HCT116 (cell line): Measurements from ENCODE around the gene KRT33A. TPM values are rescaled to one million over a fixed set of nuclear protein-coding genes. Genes with fewer than 3 reads are reported as not detected.

Experiments used
- ATAC-seq: fragments of 200-7000 bp; cut with Tn5 transposase; 2 replicates; pipeline ENCODE4 v1.9.1; 2020; ENCODE audit warnings: mild to moderate bottlenecking, moderate library complexity
- BruUV-seq: library from RNA; stranded (reverse); fragments of 400-500 nt; replicated peaks from 2 replicates; lab custom pipeline; 2021; lab: Mats Ljungman, UMichigan
- CTCF ChIA-PET: fragments of 300-600 bp; sonication (Branson Sonifier 250); formaldehyde crosslinking; loops from one replicate; lab custom pipeline; 2021; ENCODE audit warnings: antibody characterized with exemption; lab: Charles Lee
- POLR2A ChIA-PET: fragments of 300-600, 350-600 bp; sonication (Branson Sonifier 250); formaldehyde crosslinking; loops from one replicate; lab custom pipeline; 2021; ENCODE audit warnings: antibody characterized with exemption; lab: Charles Lee
- RAD21 ChIA-PET, 2 experiments: fragments of 300-600 bp; sonication (Branson Sonifier 250); formaldehyde crosslinking; loops; one replicate each; lab custom pipeline; 2023; ENCODE audit warnings: low total read pairs in 2 of 2; ENCODE audit not compliant: uncharacterized antibody in 2 of 2, unreplicated experiment in 2 of 2, low non-redundant PET in 1 of 2; lab: Charles Lee
- DNase-seq: peaks from one replicate; pipeline ENCODE4 v3.0.0-alpha.2; 2010; ENCODE audit warnings: low read depth, low spot score
- H2AFZ ChIP-seq: fragments of 200-600 bp; shearing (Covaris generic), sonication (generic); 2 replicates; pipeline ENCODE4 v1.6.1; 2017; ENCODE audit warnings: low read depth, mixed run types, mixed read lengths, antibody characterized with exemption, low read length; ENCODE audit not compliant: poor library complexity, severe bottlenecking
- H3K27ac ChIP-seq: 2 replicates; pipeline ENCODE4 v1.5.1; 2012; ENCODE audit warnings: low read depth, low read length
- H3K27me3 ChIP-seq: fragments of 200-600 bp; sonication (generic); 2 replicates; pipeline ENCODE4 v1.6.1; 2016; ENCODE audit warnings: mixed run types, low read length, mixed read lengths; ENCODE audit not compliant: insufficient read depth
- H3K36me3 ChIP-seq, 2 experiments: fragments of 200-500 bp in 1 of 2; fragments of 200-600 bp in 1 of 2; sonication (Bioruptor generic) in 1 of 2; sonication (generic) in 1 of 2; 2 replicates each; pipeline versions ENCODE4 v1.5.1 to v1.6.1; 2014 to 2016; ENCODE audit warnings: low read length in 2 of 2, inconsistent platforms in 1 of 2, mixed read lengths in 1 of 2, mixed run types in 1 of 2; ENCODE audit not compliant: insufficient read depth in 2 of 2, control insufficient read depth in 1 of 2
- H3K4me1 ChIP-seq, 2 experiments: fragments of 200-600 bp in 1 of 2; sonication (generic) in 1 of 2; 2 replicates each; pipeline versions ENCODE4 v1.5.1 to v1.6.1; 2012 to 2017; ENCODE audit warnings: low read length in 2 of 2, inconsistent platforms in 1 of 2, mild to moderate bottlenecking in 1 of 2, mixed read lengths in 1 of 2, mixed run types in 1 of 2, moderate library complexity in 1 of 2; ENCODE audit not compliant: insufficient read depth in 2 of 2, control insufficient read depth in 1 of 2
- H3K4me2 ChIP-seq: fragments of 200-600 bp; sonication (generic); 2 replicates; pipeline ENCODE4 v1.6.1; 2017; ENCODE audit warnings: mixed run types, low read length, mixed read lengths
- H3K4me3 ChIP-seq, 2 experiments: fragments of 200-600 bp in 1 of 2; sonication (generic) in 1 of 2; replicated peaks in 1 of 2; 2 replicates each; pipeline ENCODE4 v1.5.1; 2011 to 2016; ENCODE audit warnings: low read length in 2 of 2, control low read depth in 1 of 2, low read depth in 1 of 2, mild to moderate bottlenecking in 1 of 2, mixed read lengths in 1 of 2, mixed run types in 1 of 2
- H3K79me2 ChIP-seq: fragments of 200-600 bp; sonication (generic); 2 replicates; pipeline ENCODE4 v1.6.1; 2017; ENCODE audit warnings: mild to moderate bottlenecking, mixed run types, low read length, moderate library complexity, mixed read lengths; ENCODE audit not compliant: insufficient read depth
- H3K9ac ChIP-seq: fragments of 200-600 bp; sonication (generic); 2 replicates; pipeline ENCODE4 v1.6.1; 2016; ENCODE audit warnings: low read length, mixed read lengths
- H3K9me2 ChIP-seq: fragments of 200-600 bp; sonication (generic), shearing (Covaris generic); 2 replicates; pipeline ENCODE4 v1.6.1; 2017; ENCODE audit warnings: mixed run types, mild to moderate bottlenecking, moderate library complexity; ENCODE audit not compliant: insufficient read depth
- H3K9me3 ChIP-seq, 2 experiments: fragments of 200-500 bp in 1 of 2; fragments of 200-600 bp in 1 of 2; sonication (Bioruptor generic) in 1 of 2; sonication (generic) in 1 of 2; 2 replicates each; pipeline ENCODE4 v1.6.1; 2014 to 2017; ENCODE audit warnings: low read length in 2 of 2, mixed read lengths in 2 of 2, inconsistent platforms in 1 of 2, low read depth in 1 of 2, mild to moderate bottlenecking in 1 of 2, mixed run types in 1 of 2, moderate library complexity in 1 of 2; ENCODE audit not compliant: control insufficient read depth in 1 of 2, insufficient read depth in 1 of 2
- H4K20me1 ChIP-seq: fragments of 200-600 bp; sonication (generic), shearing (Covaris generic); 2 replicates; pipeline ENCODE4 v1.6.1; 2017; ENCODE audit warnings: mixed run types, mild to moderate bottlenecking, moderate library complexity; ENCODE audit not compliant: insufficient read depth
- CEBPB ChIP-seq: IDR thresholded peaks from 2 replicates; pipeline ENCODE4 v1.6.1; 2012; ENCODE audit warnings: low read depth
- EGR1 ChIP-seq: IDR thresholded peaks from 2 replicates; pipeline ENCODE4 v1.6.1; 2012; ENCODE audit warnings: low read depth
- EZH2 ChIP-seq: fragments of 200-600 bp; sonication (generic); IDR thresholded peaks from 2 replicates; pipeline ENCODE4 v1.6.1; 2017; ENCODE audit warnings: antibody characterized with exemption, mixed run types
- EZH2phosphoT487 ChIP-seq: fragments of 200-600 bp; IDR thresholded peaks from 2 replicates; pipeline ENCODE4 v1.6.1; 2018; ENCODE audit warnings: antibody characterized with exemption, borderline replicate concordance
- FOSL1 ChIP-seq: IDR thresholded peaks from 2 replicates; pipeline ENCODE4 v1.6.1; 2012; ENCODE audit warnings: low read depth
- POLR2A ChIP-seq: IDR thresholded peaks from 2 replicates; pipeline ENCODE4 v1.7.0; 2011; ENCODE audit warnings: borderline replicate concordance; ENCODE audit not compliant: insufficient read depth, insufficient read length; ENCODE audit errors: extremely low read depth
- RAD21 ChIP-seq: IDR thresholded peaks from 2 replicates; pipeline ENCODE4 v1.6.1; 2012; ENCODE audit warnings: low read depth, mild to moderate bottlenecking
- SIN3A ChIP-seq: IDR thresholded peaks from 2 replicates; pipeline ENCODE4 v1.6.1; 2012; ENCODE audit warnings: low read depth
- SP1 ChIP-seq: IDR thresholded peaks from 2 replicates; pipeline ENCODE4 v1.6.1; 2012; ENCODE audit warnings: low read depth
- TCF7L2 ChIP-seq: IDR thresholded peaks from 2 replicates; pipeline ENCODE4 v1.7.0; 2011; ENCODE audit warnings: borderline replicate concordance, inconsistent platforms; ENCODE audit not compliant: insufficient read depth, insufficient read length; ENCODE audit errors: extremely low read depth
- YY1 ChIP-seq: IDR thresholded peaks from 2 replicates; pipeline ENCODE4 v1.6.1; 2011; ENCODE audit warnings: low read length, low read depth, moderate library complexity, mild to moderate bottlenecking; ENCODE audit not compliant: insufficient replicate concordance; ENCODE audit errors: extremely low read depth
- intact Hi-C: fragments of 100-400 bp; cut with micrococcal nuclease; formaldehyde crosslinking; loops from 2 replicates; pipeline ENCODE4 v1.10.0; 2022
- total RNA-seq: library from RNA; stranded (reverse); gene quantifications from one replicate; pipeline ENCODE4 v1.2.1, GENCODE V29; 2021; ENCODE audit not compliant: unreplicated experiment
- TF ChIP-seq, protein P1 (sequence below): IDR thresholded peaks from 2 replicates; pipeline ENCODE4 v1.6.1; 2012; ENCODE audit warnings: low read depth
- TF ChIP-seq, protein P2 (sequence below): IDR thresholded peaks from 2 replicates; pipeline ENCODE4 v1.6.1; 2012
- TF ChIP-seq, protein P3 (sequence below): IDR thresholded peaks from 2 replicates; pipeline ENCODE4 v1.6.1; 2011; ENCODE audit warnings: mild to moderate bottlenecking, low read length, moderate library complexity; ENCODE audit not compliant: insufficient replicate concordance; ENCODE audit errors: extremely low read depth

KRT33A gene
- total RNA-seq, 1 experiment from 2014 or later = not detected

DNA sequence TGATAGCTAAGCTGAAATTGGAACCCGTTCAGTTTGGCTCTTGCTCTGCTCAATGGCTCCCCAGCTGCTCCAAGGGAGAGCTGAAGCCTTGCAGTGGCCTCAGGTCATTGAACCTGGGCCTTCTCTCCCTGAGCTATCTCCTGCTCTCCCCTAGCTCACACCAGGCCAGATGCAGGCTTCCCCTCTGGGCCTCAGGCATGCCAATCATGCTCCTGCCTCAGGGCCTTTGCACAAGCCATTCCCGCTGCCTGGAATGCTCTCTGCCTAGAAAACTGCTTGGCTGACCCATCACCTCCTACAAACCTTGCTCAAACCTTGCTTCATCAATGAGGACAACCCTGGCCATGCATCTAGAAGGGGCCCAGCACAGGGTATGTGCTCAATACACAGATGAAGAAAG is 18.4 kb downstream of the KRT33A start:
- no peaks in the 10 kb centered on the region for H3K79me2 ChIP-seq

More for the DNA sequence above, 18.4 kb downstream of the KRT33A start:
- Histone ChIP-seq H3K36me3 (no peaks in the 10 kb centered on the region), H3K27ac (no peak overlapping the region), H3K27me3 (no peaks in the 10 kb centered on the region), H3K4me1 (peaks cover 3 to 27% of the 10 kb centered on the region in 2 experiments; a peak in 3 of 4 replicates), H3K4me3 (no peak overlapping the region), H3K9me3 (peaks cover 0 to 4% of the 10 kb centered on the region in 2 experiments; a peak in 1 of 4 replicates), H4K20me1 (no peaks in the 10 kb centered on the region)
- DNase-seq = no peak
- RAD21 ChIA-PET = interaction anchor here in 1 of 2 experiments (1.3 kb wide), 1 partner anchor 162 kb away, joined by 3 read pairs; no protein-coding TSS in a partner anchor
- ATAC-seq = no peak
- intact Hi-C loops = no loop called here
- TF ChIP-seq POLR2A (no peak), TCF7L2 (no peak), YY1 (no peak), RAD21 (no peak), CEBPB (no peak), SIN3A (no peak), EZH2phosphoT487 (no peak), SP1 (no peak), EZH2 (no peak), EGR1 (no peak), FOSL1 (no peak)
- TF ChIP-seq, protein P1, sequence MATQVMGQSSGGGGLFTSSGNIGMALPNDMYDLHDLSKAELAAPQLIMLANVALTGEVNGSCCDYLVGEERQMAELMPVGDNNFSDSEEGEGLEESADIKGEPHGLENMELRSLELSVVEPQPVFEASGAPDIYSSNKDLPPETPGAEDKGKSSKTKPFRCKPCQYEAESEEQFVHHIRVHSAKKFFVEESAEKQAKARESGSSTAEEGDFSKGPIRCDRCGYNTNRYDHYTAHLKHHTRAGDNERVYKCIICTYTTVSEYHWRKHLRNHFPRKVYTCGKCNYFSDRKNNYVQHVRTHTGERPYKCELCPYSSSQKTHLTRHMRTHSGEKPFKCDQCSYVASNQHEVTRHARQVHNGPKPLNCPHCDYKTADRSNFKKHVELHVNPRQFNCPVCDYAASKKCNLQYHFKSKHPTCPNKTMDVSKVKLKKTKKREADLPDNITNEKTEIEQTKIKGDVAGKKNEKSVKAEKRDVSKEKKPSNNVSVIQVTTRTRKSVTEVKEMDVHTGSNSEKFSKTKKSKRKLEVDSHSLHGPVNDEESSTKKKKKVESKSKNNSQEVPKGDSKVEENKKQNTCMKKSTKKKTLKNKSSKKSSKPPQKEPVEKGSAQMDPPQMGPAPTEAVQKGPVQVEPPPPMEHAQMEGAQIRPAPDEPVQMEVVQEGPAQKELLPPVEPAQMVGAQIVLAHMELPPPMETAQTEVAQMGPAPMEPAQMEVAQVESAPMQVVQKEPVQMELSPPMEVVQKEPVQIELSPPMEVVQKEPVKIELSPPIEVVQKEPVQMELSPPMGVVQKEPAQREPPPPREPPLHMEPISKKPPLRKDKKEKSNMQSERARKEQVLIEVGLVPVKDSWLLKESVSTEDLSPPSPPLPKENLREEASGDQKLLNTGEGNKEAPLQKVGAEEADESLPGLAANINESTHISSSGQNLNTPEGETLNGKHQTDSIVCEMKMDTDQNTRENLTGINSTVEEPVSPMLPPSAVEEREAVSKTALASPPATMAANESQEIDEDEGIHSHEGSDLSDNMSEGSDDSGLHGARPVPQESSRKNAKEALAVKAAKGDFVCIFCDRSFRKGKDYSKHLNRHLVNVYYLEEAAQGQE = no peak
- TF ChIP-seq, protein P2, sequence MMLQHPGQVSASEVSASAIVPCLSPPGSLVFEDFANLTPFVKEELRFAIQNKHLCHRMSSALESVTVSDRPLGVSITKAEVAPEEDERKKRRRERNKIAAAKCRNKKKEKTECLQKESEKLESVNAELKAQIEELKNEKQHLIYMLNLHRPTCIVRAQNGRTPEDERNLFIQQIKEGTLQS = no peak
- TF ChIP-seq, protein P3, sequence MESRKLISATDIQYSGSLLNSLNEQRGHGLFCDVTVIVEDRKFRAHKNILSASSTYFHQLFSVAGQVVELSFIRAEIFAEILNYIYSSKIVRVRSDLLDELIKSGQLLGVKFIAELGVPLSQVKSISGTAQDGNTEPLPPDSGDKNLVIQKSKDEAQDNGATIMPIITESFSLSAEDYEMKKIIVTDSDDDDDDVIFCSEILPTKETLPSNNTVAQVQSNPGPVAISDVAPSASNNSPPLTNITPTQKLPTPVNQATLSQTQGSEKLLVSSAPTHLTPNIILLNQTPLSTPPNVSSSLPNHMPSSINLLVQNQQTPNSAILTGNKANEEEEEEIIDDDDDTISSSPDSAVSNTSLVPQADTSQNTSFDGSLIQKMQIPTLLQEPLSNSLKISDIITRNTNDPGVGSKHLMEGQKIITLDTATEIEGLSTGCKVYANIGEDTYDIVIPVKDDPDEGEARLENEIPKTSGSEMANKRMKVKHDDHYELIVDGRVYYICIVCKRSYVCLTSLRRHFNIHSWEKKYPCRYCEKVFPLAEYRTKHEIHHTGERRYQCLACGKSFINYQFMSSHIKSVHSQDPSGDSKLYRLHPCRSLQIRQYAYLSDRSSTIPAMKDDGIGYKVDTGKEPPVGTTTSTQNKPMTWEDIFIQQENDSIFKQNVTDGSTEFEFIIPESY = no peak
- TF ChIP-seq, all 23 proteins: peak for 0
- Histone ChIP-seq H3K9ac (no peak overlapping the region), H3K9me2 (no peaks in the 10 kb centered on the region), H3K4me2 (no peak overlapping the region), H2AFZ (no peak overlapping the region)
- CTCF ChIA-PET = interaction anchor here (1.1 kb wide), 1 partner anchor 10 kb away, joined by 3 read pairs; no protein-coding TSS in a partner anchor
- no TSS peak for BruUV-seq
- POLR2A ChIA-PET = no interaction called here
